Activated T-helper 1 cell treated with anti-CD3 and anti-CD28 coated beads, Interleukin-12 subunit alpha, Interleukin-12 subunit beta, Interleukin-2, Interleukin-4 antibody, amounts not matched to agents 30 ng/mL and 10 ng/mL and 1 ng/mL, durations not matched to agents 14 hours and 24 hours and 36 hours (primary cell): ENCODE results near the gene FSHR. TPM values are rescaled to one million over a fixed set of nuclear protein-coding genes. Genes with fewer than 3 reads are reported as not detected.

Experiments used
- DNase-seq: peaks from one replicate; pipeline ENCODE4 v3.0.0; 2021; ENCODE audit warnings: low spot score
- H3K27ac Mint-ChIP-seq: one replicate; pipeline ENCODE4 v1.8.0; 2021; ENCODE audit warnings: mild to moderate bottlenecking, mixed read lengths
- H3K27me3 Mint-ChIP-seq: one replicate; pipeline ENCODE4 v1.8.0; 2022; ENCODE audit warnings: mild to moderate bottlenecking, moderate library complexity, mixed read lengths; ENCODE audit not compliant: insufficient read depth
- H3K36me3 Mint-ChIP-seq: one replicate; pipeline ENCODE4 v1.8.0; 2021; ENCODE audit warnings: low read depth, mixed read lengths
- H3K4me1 Mint-ChIP-seq: one replicate; pipeline ENCODE4 v1.8.0; 2021; ENCODE audit warnings: low read depth, mixed read lengths
- H3K4me3 Mint-ChIP-seq: one replicate; pipeline ENCODE4 v1.8.0; 2021; ENCODE audit warnings: mild to moderate bottlenecking, moderate library complexity, mixed read lengths
- H3K9me3 Mint-ChIP-seq: one replicate; pipeline ENCODE4 v1.8.0; 2021; ENCODE audit warnings: mixed read lengths
- intact Hi-C: fragments of 100-400 bp; cut with micrococcal nuclease; formaldehyde crosslinking; loops from one replicate; pipeline ENCODE4 v1.15.1; 2024
- total RNA-seq: library from RNA; stranded (reverse); gene quantifications from 2 replicates; pipeline ENCODE4 v1.2.3, GENCODE V29; 2022

Gene FSHR
- total RNA-seq, 1 donor from 2014 or later = not detected

- H3K27me3 Mint-ChIP-seq = peaks cover 2% of the 10 kb centered on the region
- no peaks in the 10 kb centered on the region for H3K4me1 Mint-ChIP-seq
- H3K27ac Mint-ChIP-seq = no peak overlapping the region
Measured at GRCh38 chr2:49154891-49155290, 576 bp upstream of the FSHR start.

GRCh38 chr2:49153252-49153651 is 1.1 kb downstream of the FSHR start:
- no peak overlapping the region for H3K27ac Mint-ChIP-seq
- H3K4me3 Mint-ChIP-seq = no peak overlapping the region
- H3K4me1 Mint-ChIP-seq = no peaks in the 10 kb centered on the region
- intact Hi-C loops = no loop called here
- no peaks in the 10 kb centered on the region for H3K9me3 Mint-ChIP-seq
- H3K36me3 Mint-ChIP-seq = no peaks in the 10 kb centered on the region
- H3K27me3 Mint-ChIP-seq = no peaks in the 10 kb centered on the region
- no peak for DNase-seq

More at GRCh38 chr2:49154891-49155290, 576 bp upstream of the FSHR start:
- intact Hi-C loops = no loop called here
- Mint-ChIP-seq H3K36me3 (no peaks in the 10 kb centered on the region), H3K4me3 (no peak overlapping the region), H3K9me3 (no peaks in the 10 kb centered on the region)
- DNase-seq = no peak

- Mint-ChIP-seq H3K27ac (no peak overlapping the region), H3K4me3 (no peak overlapping the region), H3K27me3 (no peaks in the 10 kb centered on the region), H3K4me1 (no peaks in the 10 kb centered on the region), H3K9me3 (no peaks in the 10 kb centered on the region), H3K36me3 (no peaks in the 10 kb centered on the region)
- DNase-seq = no peak
- intact Hi-C loops = no loop called here
Measured at GRCh38 chr2:49152824-49153223, 1.5 kb downstream of the FSHR start.

- Mint-ChIP-seq H3K9me3 (no peaks in the 10 kb centered on the region), H3K27ac (no peak overlapping the region), H3K4me1 (no peaks in the 10 kb centered on the region), H3K36me3 (no peaks in the 10 kb centered on the region), H3K27me3 (no peaks in the 10 kb centered on the region), H3K4me3 (no peak overlapping the region)
- intact Hi-C loops = no loop called here
- no peak for DNase-seq
Measured at GRCh38 chr2:49146401-49146800, 7.9 kb downstream of the FSHR start.

- intact Hi-C loops = no loop called here
- Mint-ChIP-seq H3K4me1 (no peaks in the 10 kb centered on the region), H3K27ac (no peak overlapping the region), H3K27me3 (no peaks in the 10 kb centered on the region), H3K36me3 (no peaks in the 10 kb centered on the region), H3K4me3 (no peak overlapping the region), H3K9me3 (peaks cover 18% of the 10 kb centered on the region)
- DNase-seq = no peak
Measured at GRCh38 chr2:49131801-49132200, 22.5 kb downstream of the FSHR start.

GRCh38 chr2:49129034-49129433 is 25.3 kb downstream of the FSHR start:
- Mint-ChIP-seq H3K4me3 (no peak overlapping the region), H3K4me1 (no peaks in the 10 kb centered on the region), H3K9me3 (peaks cover 18% of the 10 kb centered on the region), H3K27ac (no peak overlapping the region), H3K27me3 (no peaks in the 10 kb centered on the region), H3K36me3 (no peaks in the 10 kb centered on the region)
- DNase-seq = no peak
- intact Hi-C loops = no loop called here

- DNase-seq = no peak
- Mint-ChIP-seq H3K9me3 (no peaks in the 10 kb centered on the region), H3K27me3 (no peaks in the 10 kb centered on the region), H3K4me1 (no peaks in the 10 kb centered on the region), H3K4me3 (no peak overlapping the region), H3K36me3 (no peaks in the 10 kb centered on the region), H3K27ac (no peak overlapping the region)
- intact Hi-C loops = no loop called here
Measured at GRCh38 chr2:49123600-49123999, 30.7 kb downstream of the FSHR start.

- Mint-ChIP-seq H3K36me3 (no peaks in the 10 kb centered on the region), H3K4me1 (no peaks in the 10 kb centered on the region), H3K9me3 (no peaks in the 10 kb centered on the region), H3K4me3 (no peak overlapping the region), H3K27ac (no peak overlapping the region), H3K27me3 (no peaks in the 10 kb centered on the region)
- DNase-seq = no peak
- intact Hi-C loops = no loop called here
Measured at GRCh38 chr2:49122107-49122506, 32.2 kb downstream of the FSHR start.

- H3K9me3 Mint-ChIP-seq = no peaks in the 10 kb centered on the region
Measured at GRCh38 chr2:49113046-49113445, 41.3 kb downstream of the FSHR start.

GRCh38 chr2:49111456-49111855 is 42.9 kb downstream of the FSHR start:
- Mint-ChIP-seq H3K9me3 (no peaks in the 10 kb centered on the region), H3K27ac (no peak overlapping the region), H3K4me1 (no peaks in the 10 kb centered on the region), H3K36me3 (no peaks in the 10 kb centered on the region), H3K27me3 (no peaks in the 10 kb centered on the region), H3K4me3 (no peak overlapping the region)
- no peak for DNase-seq
- intact Hi-C loops = no loop called here

More at GRCh38 chr2:49113046-49113445, 41.3 kb downstream of the FSHR start:
- H3K4me3 Mint-ChIP-seq = no peak overlapping the region
- DNase-seq = no peak
- intact Hi-C loops = no loop called here
- H3K4me1 Mint-ChIP-seq = no peaks in the 10 kb centered on the region
- H3K36me3 Mint-ChIP-seq = no peaks in the 10 kb centered on the region
- H3K27me3 Mint-ChIP-seq = no peaks in the 10 kb centered on the region
- no peak overlapping the region for H3K27ac Mint-ChIP-seq

- Mint-ChIP-seq H3K9me3 (no peaks in the 10 kb centered on the region), H3K4me1 (no peaks in the 10 kb centered on the region), H3K36me3 (no peaks in the 10 kb centered on the region), H3K27ac (no peak overlapping the region), H3K27me3 (no peaks in the 10 kb centered on the region), H3K4me3 (no peak overlapping the region)
- DNase-seq = no peak
- intact Hi-C loops = no loop called here
Measured at GRCh38 chr2:49111006-49111405, 43.3 kb downstream of the FSHR start.

GRCh38 chr2:49110571-49110970 is 43.7 kb downstream of the FSHR start:
- H3K36me3 Mint-ChIP-seq = no peaks in the 10 kb centered on the region
- DNase-seq = no peak
- H3K9me3 Mint-ChIP-seq = no peaks in the 10 kb centered on the region
- H3K4me1 Mint-ChIP-seq = no peaks in the 10 kb centered on the region
- H3K27me3 Mint-ChIP-seq = no peaks in the 10 kb centered on the region
- intact Hi-C loops = no loop called here
- no peak overlapping the region for H3K27ac Mint-ChIP-seq
- H3K4me3 Mint-ChIP-seq = no peak overlapping the region

- Mint-ChIP-seq H3K36me3 (no peaks in the 10 kb centered on the region), H3K27ac (no peak overlapping the region), H3K4me3 (no peak overlapping the region), H3K27me3 (no peaks in the 10 kb centered on the region), H3K9me3 (no peaks in the 10 kb centered on the region), H3K4me1 (no peaks in the 10 kb centered on the region)
- DNase-seq = no peak
- intact Hi-C loops = no loop called here
Measured at GRCh38 chr2:49108851-49109250, 45.5 kb downstream of the FSHR start.

GRCh38 chr2:49108436-49108835 is 45.9 kb downstream of the FSHR start:
- Mint-ChIP-seq H3K9me3 (no peaks in the 10 kb centered on the region), H3K4me3 (no peak overlapping the region), H3K36me3 (no peaks in the 10 kb centered on the region), H3K4me1 (no peaks in the 10 kb centered on the region), H3K27me3 (no peaks in the 10 kb centered on the region), H3K27ac (no peak overlapping the region)
- intact Hi-C loops = no loop called here
- no peak for DNase-seq
